Upper lobe of left lung (tissue), 6 donors: ENCODE data around the gene RUFY1. TPM values are rescaled to one million over a fixed set of nuclear protein-coding genes. Genes with fewer than 3 reads are reported as not detected.
"Not testable (repeated sequence)": the region's sequence is repeated elsewhere in the genome, so short reads cannot be mapped to it uniquely, and the experiment has no call there.

Source experiments
- ATAC-seq, 2 donors: fragments of 200-7000 bp; cut with Tn5 transposase; one replicate each; pipeline ENCODE4 v1.9.1; 2022; ENCODE audit warnings: mild to moderate bottlenecking in 2 of 2, moderate library complexity in 2 of 2; ENCODE audit not compliant: low FRiP score in 2 of 2
- DNase-seq, 2 donors: peaks; one replicate each; pipeline ENCODE4 v3.0.0-alpha.2; 2019 to 2020
- H3K27ac ChIP-seq, 4 donors: fragments of 200-600 bp; sonication (generic); one replicate each; pipeline ENCODE4 v1.5.1; 2016 to 2019
- H3K27me3 ChIP-seq, 4 donors: fragments of 200-600 bp; sonication (generic); one replicate each; pipeline ENCODE4 v1.5.1; 2017 to 2019
- H3K36me3 ChIP-seq, 4 donors: fragments of 200-600 bp; sonication (generic); one replicate each; pipeline ENCODE4 v1.5.1; 2016 to 2019
- H3K4me1 ChIP-seq, 4 donors: fragments of 200-600 bp; sonication (generic); one replicate each; pipeline ENCODE4 v1.5.1; 2018 to 2019
- H3K4me3 ChIP-seq, 4 donors: fragments of 200-600 bp; sonication (generic); one replicate each; pipeline ENCODE4 v1.5.1; 2017 to 2019; ENCODE audit warnings: mild to moderate bottlenecking in 2 of 4, moderate library complexity in 1 of 4
- H3K9me3 ChIP-seq, 4 donors: fragments of 200-600 bp; sonication (generic); one replicate each; pipeline ENCODE4 v1.5.1; 2018 to 2019
- CTCF ChIP-seq, 6 experiments: fragments of 450-650 bp in 4 of 6; fragments of 200-600 bp in 2 of 6; sonication (generic) in 2 of 6; IDR thresholded peaks; one replicate each; pipeline ENCODE4 v1.5.1; 2016 to 2019; ENCODE audit warnings: antibody characterized with exemption in 6 of 6
- EP300 ChIP-seq, 4 donors: sonication (generic); formaldehyde crosslinking; IDR thresholded peaks; one replicate each; pipeline ENCODE4 v1.5.1; 2017; ENCODE audit warnings: antibody characterized with exemption in 4 of 4, control low read depth in 2 of 4
- POLR2A ChIP-seq, 4 donors: fragments of 450-650 bp; IDR thresholded peaks; one replicate each; pipeline ENCODE4 v1.5.1; 2016 to 2017; ENCODE audit warnings: antibody characterized with exemption in 4 of 4, mild to moderate bottlenecking in 2 of 4
- POLR2AphosphoS5 ChIP-seq, 2 donors: sonication (generic); formaldehyde crosslinking; IDR thresholded peaks; one replicate each; pipeline ENCODE4 v1.5.1; 2017; ENCODE audit warnings: antibody characterized with exemption in 2 of 2
- WGBS, 2 donors: methylation state at CpG; one replicate each; pipeline ENCODE4 v1.1.5; 2017 to 2018; 5-methylcytosine and 5-hydroxymethylcytosine counted together
- total RNA-seq, 6 donors: library from RNA; depleted of rRNA in 4 of 6; stranded (reverse); fragments of >200 nt in 4 of 6; gene quantifications; one replicate each; pipeline versions ENCODE4 v1.1.0 to v1.2.1, GENCODE V29; 2016 to 2021
- donor health status: DM: no; HTN: no; CAD: no; lungs with moderate emphysema.
- donor health status: DM: no; HTN: yes; CAD: no; lungs with severe emphysema.

Gene RUFY1
- total RNA-seq, 6 donors from 2014 or later: 42.3 to 128 (median 74.7) TPM

GRCh38 chr5:179505636-179506261 lies 44.6 kb upstream of the RUFY1 start:
- DNase-seq: no peak
- H3K36me3 ChIP-seq: no peaks in the 10 kb centered on the region
- no peak overlapping the region for H3K27ac ChIP-seq
- WGBS, 2 donors: 91 to 95% methylated on average over 6 to 12 of the region's 12 CpGs
- ATAC-seq: peak; percentile 8 to 21
- TF ChIP-seq EP300 (IDR thresholded peaks at IDR 0.05) (no peak), CTCF (IDR thresholded peaks at IDR 0.05) (no peak), POLR2A (IDR thresholded peaks at IDR 0.05) (no peak), POLR2AphosphoS5 (IDR thresholded peaks at IDR 0.05) (no peak)
- no peaks in the 10 kb centered on the region for H3K27me3 ChIP-seq
- no peak overlapping the region for H3K4me3 ChIP-seq
- H3K4me1 ChIP-seq: peaks cover 0 to 6% (median 3%) of the 10 kb centered on the region in 4 donors
- H3K9me3 ChIP-seq: no peaks in the 10 kb centered on the region

GRCh38 chr5:179509239-179509638 lies 41.1 kb upstream of the RUFY1 start:
- no peaks in the 10 kb centered on the region for H3K27me3 ChIP-seq
- no peak for TF ChIP-seq POLR2AphosphoS5 (IDR thresholded peaks at IDR 0.05)
- no peak for TF ChIP-seq CTCF (IDR thresholded peaks at IDR 0.05)
- TF ChIP-seq POLR2A (IDR thresholded peaks at IDR 0.05): no peak
- no peak for TF ChIP-seq EP300 (IDR thresholded peaks at IDR 0.05)
- H3K9me3 ChIP-seq: no peaks in the 10 kb centered on the region
- ATAC-seq (no peak), DNase-seq (no peak)
- peaks cover 0 to 6% (median 3%) of the 10 kb centered on the region in 4 donors for H3K4me1 ChIP-seq
- H3K27ac ChIP-seq: no peak overlapping the region
- 1 to 2% methylated on average over 4 of the region's 4 CpGs for WGBS, 2 donors
- no peak overlapping the region for H3K4me3 ChIP-seq
- no peaks in the 10 kb centered on the region for H3K36me3 ChIP-seq

- WGBS, 2 donors: 85 to 87% methylated on average over 1 of the region's 1 CpG
- TF ChIP-seq POLR2AphosphoS5 (IDR thresholded peaks at IDR 0.05) (no peak), CTCF (IDR thresholded peaks at IDR 0.05) (no peak), POLR2A (IDR thresholded peaks at IDR 0.05) (no peak), EP300 (IDR thresholded peaks at IDR 0.05) (no peak)
Measured at GRCh38 chr5:179509845-179510244, 40.5 kb upstream of the RUFY1 start.

DNA sequence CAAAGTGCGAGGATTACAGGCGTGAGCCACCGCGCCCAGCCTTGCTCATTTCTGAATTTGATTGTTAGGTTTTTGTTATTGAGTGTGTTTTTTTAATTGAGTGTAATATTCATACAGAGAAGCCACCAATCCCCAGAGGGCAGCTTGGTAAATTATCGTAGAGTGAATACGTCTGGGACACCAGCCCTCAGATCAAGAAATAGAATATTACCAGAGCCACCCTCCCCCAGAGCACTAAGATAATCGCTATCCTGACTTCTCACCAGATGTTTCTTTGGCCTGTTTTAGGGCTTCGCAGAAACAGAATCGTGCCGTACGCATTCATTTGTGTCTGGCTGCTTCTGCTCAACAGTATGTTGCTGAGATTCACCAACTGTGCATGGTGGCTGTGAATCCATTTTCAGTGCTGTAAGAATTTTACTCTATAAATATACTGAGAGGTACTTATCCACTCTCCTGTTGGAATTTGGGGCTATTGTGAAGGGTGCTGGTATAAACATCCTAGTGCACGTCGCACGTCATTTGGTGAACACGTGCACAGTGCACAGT lies 37.8 kb upstream of the RUFY1 start:
- Histone ChIP-seq H3K4me3 (no peak overlapping the region), H3K4me1 (peaks cover 0 to 6% (median 3%) of the 10 kb centered on the region in 4 donors), H3K27ac (no peak overlapping the region), H3K9me3 (no peaks in the 10 kb centered on the region), H3K27me3 (no peaks in the 10 kb centered on the region), H3K36me3 (no peaks in the 10 kb centered on the region)
- WGBS, 2 donors: 87 to 89% methylated on average over 15 of the region's 15 CpGs
- no peak for TF ChIP-seq EP300 (IDR thresholded peaks at IDR 0.05)
- TF ChIP-seq POLR2AphosphoS5 (IDR thresholded peaks at IDR 0.05): no peak
- no peak for TF ChIP-seq POLR2A (IDR thresholded peaks at IDR 0.05)
- TF ChIP-seq CTCF (IDR thresholded peaks at IDR 0.05): no peak
- no peak for DNase-seq
- ATAC-seq: no peak

More at GRCh38 chr5:179509845-179510244, 40.5 kb upstream of the RUFY1 start:
- no peak for ATAC-seq
- no peak for DNase-seq
- Histone ChIP-seq H3K4me3 (no peak overlapping the region), H3K27me3 (no peaks in the 10 kb centered on the region), H3K9me3 (no peaks in the 10 kb centered on the region), H3K4me1 (peaks cover 0 to 6% (median 3%) of the 10 kb centered on the region in 4 donors), H3K27ac (no peak overlapping the region), H3K36me3 (no peaks in the 10 kb centered on the region)

DNA sequence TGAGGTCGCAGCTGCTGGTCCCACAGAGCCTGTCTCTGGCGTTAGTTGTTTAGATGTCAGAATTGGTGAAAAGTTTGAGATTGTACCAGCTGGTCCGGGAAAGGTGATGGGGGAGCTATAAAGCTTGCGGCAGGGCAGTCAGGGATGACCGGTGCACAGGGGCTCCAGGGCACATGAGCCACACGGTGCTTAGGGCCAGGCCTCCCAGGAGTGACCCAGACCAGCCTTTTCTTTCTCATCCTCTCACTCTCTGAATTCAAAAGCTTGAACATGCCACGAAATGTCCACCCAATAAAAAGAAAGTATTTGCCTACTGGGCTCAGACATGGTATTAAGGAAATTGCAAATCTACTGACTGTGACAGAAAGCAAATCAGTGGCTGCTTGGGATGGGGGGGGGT lies 34.9 kb upstream of the RUFY1 start:
- not testable (repeated sequence) for H3K27ac ChIP-seq, H3K27me3 ChIP-seq, H3K4me3 ChIP-seq, H3K9me3 ChIP-seq, DNase-seq, H3K4me1 ChIP-seq, H3K36me3 ChIP-seq
- ATAC-seq: peak in 1 of 2 donors; percentile 61
- 60 to 80% methylated on average over 7 of the region's 7 CpGs for WGBS, 2 donors
